ENCODE data around the gene CLDND2.
A peak's percentile ranks its signal among the peaks of the same experiment; 100 is the strongest.

CLDND2 gene

GRCh38 chr19:51331193-51331592, 37.6 kb downstream of the CLDND2 start:
- no peak for DNase-seq (ENCODE audit: low read depth in 2 of 2)

- DNase-seq (ENCODE audit: low read depth in 2 of 2) = no peak
Observed at GRCh38 chr19:51330366-51330765, 38.4 kb downstream of the CLDND2 start.

GRCh38 chr19:51329411-51329810, 39.4 kb downstream of the CLDND2 start:
- no peak for DNase-seq (ENCODE audit: low read depth in 2 of 2)

GRCh38 chr19:51327066-51328001, 41.5 kb downstream of the CLDND2 start:
- peak in 1 of 2 donors; percentile 33 for DNase-seq (ENCODE audit: low read depth in 2 of 2)

- no peak for DNase-seq (ENCODE audit: low read depth in 2 of 2)
Observed at GRCh38 chr19:51326216-51327065, 42.4 kb downstream of the CLDND2 start.

GRCh38 chr19:51325161-51325976, 43.4 kb downstream of the CLDND2 start:
- DNase-seq (ENCODE audit: low read depth in 2 of 2) = no peak

- no peak for DNase-seq (ENCODE audit: low read depth in 2 of 2)
Observed at GRCh38 chr19:51324167-51324481, 44.7 kb downstream of the CLDND2 start.

- DNase-seq (ENCODE audit: low read depth in 2 of 2) = no peak
Observed at GRCh38 chr19:51323481-51324166, 45.2 kb downstream of the CLDND2 start.

- DNase-seq (ENCODE audit: low read depth in 2 of 2) = no peak
Observed at GRCh38 chr19:51321799-51322198, 47.0 kb downstream of the CLDND2 start.

GRCh38 chr19:51320280-51320657, 48.5 kb downstream of the CLDND2 start:
- DNase-seq (ENCODE audit: low read depth in 2 of 2) = no peak

GRCh38 chr19:51319649-51320279, 49.0 kb downstream of the CLDND2 start:
- DNase-seq (ENCODE audit: low read depth in 2 of 2) = no peak

- DNase-seq (ENCODE audit: low read depth in 2 of 2) = no peak
Observed at GRCh38 chr19:51318687-51319648, 49.8 kb downstream of the CLDND2 start.

- DNase-seq (ENCODE audit: low read depth in 2 of 2) = no peak
Observed at GRCh38 chr19:51317968-51318367, 50.8 kb downstream of the CLDND2 start.

GRCh38 chr19:51317376-51317775, 51.4 kb downstream of the CLDND2 start:
- DNase-seq (ENCODE audit: low read depth in 2 of 2) = no peak

All from stimulated activated CD8-positive, alpha-beta memory T cell treated with anti-CD3 and anti-CD28 coated beads, Interleukin-7, amount 100 ng/mL, for 4 hours (primary cell).